K562 (cell line): Measurements from ENCODE around the gene USP10. TPM values are rescaled to one million over a fixed set of nuclear protein-coding genes. Genes with fewer than 3 reads are reported as not detected.

ENCODE experiments used
- COPS2 ChIP-seq: fragments of 450-650 bp; conservative IDR thresholded peaks from 2 replicates; pipeline ENCODE4 v1.6.1; 2016; ENCODE audit warnings: mild to moderate bottlenecking, moderate library complexity
- CREM ChIP-seq: IDR thresholded peaks from 2 replicates; pipeline ENCODE4 v1.6.1; 2014; ENCODE audit warnings: antibody characterized with exemption, low read depth
- DEAF1 ChIP-seq: fragments of 450-650 bp; formaldehyde crosslinking; IDR thresholded peaks from 2 replicates; pipeline ENCODE4 v1.4.0; 2020; ENCODE audit warnings: mild to moderate bottlenecking, moderate library complexity
- SIN3A ChIP-seq, 2 experiments: fragments of 150-350 bp in 1 of 2; IDR thresholded peaks; 2 replicates each; pipeline ENCODE4 v1.6.1; 2011 to 2016; ENCODE audit warnings: borderline replicate concordance in 2 of 2, low read depth in 2 of 2, low read length in 2 of 2, mild to moderate bottlenecking in 2 of 2, moderate library complexity in 2 of 2; ENCODE audit not compliant: control insufficient read depth in 1 of 2
- SMARCA5 ChIP-seq: fragments of 450-650 bp; IDR thresholded peaks from 2 replicates; pipeline ENCODE4 v1.6.1; 2016
- SNIP1 ChIP-seq: fragments of 450-650 bp; IDR thresholded peaks from 2 replicates; pipeline ENCODE4 v1.7.1; 2017; ENCODE audit warnings: low read depth, mild to moderate bottlenecking
- TARDBP ChIP-seq: fragments of 450-650 bp; IDR thresholded peaks from 2 replicates; pipeline ENCODE4 v1.6.1; 2016
- TCF3 ChIP-seq: sonication (generic); formaldehyde crosslinking; IDR thresholded peaks from 2 replicates; pipeline ENCODE4 v1.4.0; 2020; ENCODE audit warnings: mild to moderate bottlenecking, missing genetic modification reagents
- THRAP3 ChIP-seq: fragments of 450-650 bp; IDR thresholded peaks from 2 replicates; pipeline ENCODE4 v1.6.1; 2016; ENCODE audit warnings: mild to moderate bottlenecking, inconsistent platforms, borderline replicate concordance
- YY1 ChIP-seq, 3 experiments: IDR thresholded peaks; 2 replicates each; pipeline ENCODE4 v1.6.1; 2011; ENCODE audit warnings: low read length in 2 of 3, mild to moderate bottlenecking in 2 of 3, moderate library complexity in 2 of 3, borderline replicate concordance in 1 of 3, control low read depth in 1 of 3, low read depth in 1 of 3; ENCODE audit not compliant: insufficient read depth in 3 of 3, insufficient replicate concordance in 2 of 3, control insufficient read depth in 1 of 3, insufficient read length in 1 of 3; ENCODE audit errors: extremely low read depth in 1 of 3
- ZNF282 ChIP-seq: sonication (generic); formaldehyde crosslinking; IDR thresholded peaks from 2 replicates; pipeline ENCODE4 v1.8.1; 2023; ENCODE audit warnings: missing genetic modification reagents
- ZNF324 ChIP-seq: fragments of 250-450 bp; sonication (Bioruptor Pico); IDR thresholded peaks from 2 replicates; pipeline ENCODE4 v1.4.0; 2020; ENCODE audit warnings: mild to moderate bottlenecking
- ZNF586 ChIP-seq: fragments of 450-650 bp; formaldehyde crosslinking; conservative IDR thresholded peaks from 2 replicates; pipeline ENCODE4 v1.4.0; 2020; ENCODE audit warnings: mild to moderate bottlenecking, moderate library complexity
- ZNF707 ChIP-seq: fragments of 250-450 bp; sonication (Bioruptor Pico); conservative IDR thresholded peaks from 2 replicates; pipeline ENCODE4 v1.8.0; 2022; ENCODE audit warnings: inconsistent platforms, mild to moderate bottlenecking, moderate library complexity
- polyA plus RNA-seq, 8 experiments: library from polyadenylated mRNA; depleted of rRNA in 4 of 8; stranded (reverse) in 5 of 8; unstranded in 3 of 8; fragments of >200 nt; fragmentation: Nextera tagmentation in 2 of 8; fragmentation: Illumina TruSeq in 1 of 8; extraction: Ambion mirVana in 2 of 8; extraction: Trizol in 1 of 8; gene quantifications; 2 replicates each; pipeline versions ENCODE4 v1.2.1 to v1.2.3, GENCODE V29; 2011 to 2014; ENCODE audit warnings: inconsistent platforms in 1 of 8, missing spikeins in 1 of 8
- total RNA-seq, 7 experiments: library from RNA; depleted of rRNA in 6 of 7; stranded (reverse); fragments of >200 nt in 6 of 7; fragmentation: Illumina TruSeq in 2 of 7; extraction: Trizol in 2 of 7; gene quantifications; 2 replicates each; pipeline versions ENCODE4 v1.2.1 to v1.2.3, GENCODE V29; 2011 to 2021; ENCODE audit warnings: low replicate concordance in 1 of 7
- TF ChIP-seq, protein P1 (sequence below): fragments of 450-650 bp; IDR thresholded peaks from 2 replicates; pipeline ENCODE4 v1.6.1; 2018; ENCODE audit warnings: mild to moderate bottlenecking, low read depth; ENCODE audit not compliant: partially characterized antibody
- TF ChIP-seq, protein P2 (sequence below), 2 experiments: fragments of 450-650 bp in 1 of 2; IDR thresholded peaks; 2 replicates each; pipeline ENCODE4 v1.6.1; 2011 to 2017; ENCODE audit warnings: low read depth in 2 of 2, antibody characterized with exemption in 1 of 2, borderline replicate concordance in 1 of 2, low read length in 1 of 2, mild to moderate bottlenecking in 1 of 2, mixed read lengths in 1 of 2; ENCODE audit not compliant: control insufficient read depth in 1 of 2

Gene USP10
- total and polyA plus RNA-seq, 9 of the 15 experiments (the other 6 are each of a cell fraction or from before 2014, with no cell fraction given): 61.7 to 197 (median 116) TPM

DNA sequence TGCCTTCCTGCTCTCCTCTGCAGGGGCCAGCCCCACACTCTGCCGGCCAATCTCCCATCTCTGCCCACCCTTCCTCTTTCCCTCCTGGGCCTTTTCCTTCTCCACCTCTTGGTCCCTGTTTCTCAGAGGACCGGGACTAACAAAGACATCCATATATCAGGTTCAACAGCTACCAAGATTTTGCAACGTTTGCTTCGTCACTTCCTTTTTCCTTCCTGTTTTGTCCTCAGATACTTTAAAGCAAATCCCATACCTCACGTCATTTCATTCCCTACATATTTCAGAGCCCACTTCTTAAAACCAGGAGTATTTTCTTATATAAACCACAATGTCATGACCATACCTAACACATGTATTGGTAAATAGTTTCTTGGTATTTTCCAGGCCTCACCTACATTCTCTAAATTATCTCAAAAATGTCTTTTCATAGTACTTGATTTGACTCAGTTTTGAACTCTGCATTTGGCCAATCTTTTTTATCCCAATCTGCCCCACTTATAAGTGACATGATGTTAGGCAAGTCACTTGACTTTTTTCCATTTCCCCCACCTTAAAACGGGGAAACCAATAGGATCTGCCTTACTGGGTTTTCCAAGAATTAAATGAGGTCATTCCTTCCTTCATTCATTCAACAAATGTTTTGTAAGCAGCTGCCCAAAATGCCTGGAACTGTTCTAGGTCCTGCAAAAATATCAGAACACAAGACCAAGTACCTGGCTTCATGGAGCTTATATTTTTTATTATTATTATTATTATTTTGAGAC is 7.2 kb upstream of the USP10 start (continued):
- TF ChIP-seq, protein P1, sequence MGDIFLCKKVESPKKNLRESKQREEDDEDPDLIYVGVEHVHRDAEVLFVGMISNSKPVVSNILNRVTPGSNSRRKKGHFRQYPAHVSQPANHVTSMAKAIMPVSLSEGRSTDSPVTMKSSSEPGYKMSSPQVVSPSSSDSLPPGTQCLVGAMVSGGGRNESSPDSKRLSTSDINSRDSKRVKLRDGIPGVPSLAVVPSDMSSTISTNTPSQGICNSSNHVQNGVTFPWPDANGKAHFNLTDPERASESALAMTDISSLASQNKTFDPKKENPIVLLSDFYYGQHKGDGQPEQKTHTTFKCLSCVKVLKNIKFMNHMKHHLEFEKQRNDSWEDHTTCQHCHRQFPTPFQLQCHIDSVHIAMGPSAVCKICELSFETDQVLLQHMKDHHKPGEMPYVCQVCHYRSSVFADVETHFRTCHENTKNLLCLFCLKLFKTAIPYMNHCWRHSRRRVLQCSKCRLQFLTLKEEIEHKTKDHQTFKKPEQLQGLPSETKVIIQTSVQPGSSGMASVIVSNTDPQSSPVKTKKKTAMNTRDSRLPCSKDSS: no peak
- 0 out of 2 replicates have a peak, but pooled peaks have one; percentile 54 for TF ChIP-seq CREM
- no peak for TF ChIP-seq SNIP1
- TF ChIP-seq TARDBP: no peak
- TF ChIP-seq DEAF1 (CRISPR knock-in tag): no peak
- no peak for TF ChIP-seq COPS2
- no peak for TF ChIP-seq SIN3A (IDR thresholded peaks at IDR 0.05; ENCODE audit: borderline replicate concordance in 2 of 2, control insufficient read depth in 1 of 2, low read depth in 2 of 2, low read length in 2 of 2)
- TF ChIP-seq SMARCA5: no peak
- no peak for TF ChIP-seq ZNF324 (CRISPR knock-in tag)
- no peak for TF ChIP-seq ZNF586
- TF ChIP-seq, protein P2, sequence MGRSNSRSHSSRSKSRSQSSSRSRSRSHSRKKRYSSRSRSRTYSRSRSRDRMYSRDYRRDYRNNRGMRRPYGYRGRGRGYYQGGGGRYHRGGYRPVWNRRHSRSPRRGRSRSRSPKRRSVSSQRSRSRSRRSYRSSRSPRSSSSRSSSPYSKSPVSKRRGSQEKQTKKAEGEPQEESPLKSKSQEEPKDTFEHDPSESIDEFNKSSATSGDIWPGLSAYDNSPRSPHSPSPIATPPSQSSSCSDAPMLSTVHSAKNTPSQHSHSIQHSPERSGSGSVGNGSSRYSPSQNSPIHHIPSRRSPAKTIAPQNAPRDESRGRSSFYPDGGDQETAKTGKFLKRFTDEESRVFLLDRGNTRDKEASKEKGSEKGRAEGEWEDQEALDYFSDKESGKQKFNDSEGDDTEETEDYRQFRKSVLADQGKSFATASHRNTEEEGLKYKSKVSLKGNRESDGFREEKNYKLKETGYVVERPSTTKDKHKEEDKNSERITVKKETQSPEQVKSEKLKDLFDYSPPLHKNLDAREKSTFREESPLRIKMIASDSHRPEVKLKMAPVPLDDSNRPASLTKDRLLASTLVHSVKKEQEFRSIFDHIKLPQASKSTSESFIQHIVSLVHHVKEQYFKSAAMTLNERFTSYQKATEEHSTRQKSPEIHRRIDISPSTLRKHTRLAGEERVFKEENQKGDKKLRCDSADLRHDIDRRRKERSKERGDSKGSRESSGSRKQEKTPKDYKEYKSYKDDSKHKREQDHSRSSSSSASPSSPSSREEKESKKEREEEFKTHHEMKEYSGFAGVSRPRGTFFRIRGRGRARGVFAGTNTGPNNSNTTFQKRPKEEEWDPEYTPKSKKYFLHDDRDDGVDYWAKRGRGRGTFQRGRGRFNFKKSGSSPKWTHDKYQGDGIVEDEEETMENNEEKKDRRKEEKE (IDR thresholded peaks at IDR 0.05; ENCODE audit: borderline replicate concordance in 1 of 2, control insufficient read depth in 1 of 2, low read depth in 2 of 2, low read length in 1 of 2): no peak
- TF ChIP-seq ZNF707 (CRISPR knock-in tag): no peak
- TF ChIP-seq ZNF282 (CRISPR knock-in tag): no peak
- TF ChIP-seq YY1 (IDR thresholded peaks at IDR 0.05; ENCODE audit: borderline replicate concordance in 1 of 3, control insufficient read depth in 1 of 3, extremely low read depth in 1 of 3, insufficient read depth in 3 of 3, insufficient read length in 1 of 3, insufficient replicate concordance in 2 of 3, low read depth in 1 of 3, low read length in 2 of 3): no peak
- TF ChIP-seq TCF3 (CRISPR knock-in tag): no peak
- no peak for TF ChIP-seq THRAP3
